Stomach (tissue), 4 donors: Measurements from ENCODE around the gene TJP1.
A peak's percentile ranks its signal among the peaks of the same experiment; 100 is the strongest.

Experiments
- EP300 ChIP-seq: sonication (generic); formaldehyde crosslinking; IDR thresholded peaks from one replicate; pipeline ENCODE4 v1.6.1; 2017; ENCODE audit warnings: antibody characterized with exemption
- POLR2A ChIP-seq, 4 donors: fragments of 450-650 bp; IDR thresholded peaks; one replicate each; pipeline ENCODE4 v1.6.1; 2016; ENCODE audit warnings: antibody characterized with exemption in 4 of 4, control low read depth in 2 of 4, mild to moderate bottlenecking in 1 of 4, moderate library complexity in 1 of 4
- POLR2AphosphoS5 ChIP-seq, 3 donors: sonication (generic); formaldehyde crosslinking; IDR thresholded peaks; one replicate each; pipeline ENCODE4 v1.6.1; 2016; ENCODE audit warnings: antibody characterized with exemption in 3 of 3
- TF ChIP-seq, protein P1 (sequence below), 7 experiments: fragments of 450-650 bp in 4 of 7; fragments of 200-600 bp in 3 of 7; sonication (generic) in 3 of 7; IDR thresholded peaks; one replicate each; pipeline ENCODE4 v1.5.1; 2016 to 2019; ENCODE audit warnings: antibody characterized with exemption in 7 of 7, control low read depth in 2 of 7, mild to moderate bottlenecking in 1 of 7

DNA sequence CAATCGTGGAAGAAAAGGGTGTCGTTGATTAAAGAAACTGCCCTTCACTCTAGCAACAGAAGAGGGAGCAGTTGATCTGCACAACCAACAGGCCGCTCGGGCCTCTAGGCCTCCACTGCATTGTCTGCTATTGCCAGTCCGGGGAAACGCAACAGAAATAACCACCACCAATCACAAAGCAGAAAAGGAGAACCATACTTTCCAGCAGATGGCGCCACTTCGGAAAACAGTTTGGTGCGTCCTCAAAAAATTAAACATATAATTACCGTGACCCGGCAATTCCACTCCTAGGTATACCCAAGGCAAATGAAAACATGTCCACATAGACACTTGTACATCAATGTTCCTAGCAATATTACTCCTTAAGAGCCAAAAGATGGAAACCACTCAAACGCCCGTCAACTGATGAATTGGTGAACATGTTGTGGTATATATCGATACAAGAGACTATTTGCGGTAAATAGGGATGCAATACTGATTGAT, 154.1 kb downstream of the TJP1 start:
- TF ChIP-seq POLR2A (IDR thresholded peaks at IDR 0.05) = no peak
- TF ChIP-seq, protein P1, sequence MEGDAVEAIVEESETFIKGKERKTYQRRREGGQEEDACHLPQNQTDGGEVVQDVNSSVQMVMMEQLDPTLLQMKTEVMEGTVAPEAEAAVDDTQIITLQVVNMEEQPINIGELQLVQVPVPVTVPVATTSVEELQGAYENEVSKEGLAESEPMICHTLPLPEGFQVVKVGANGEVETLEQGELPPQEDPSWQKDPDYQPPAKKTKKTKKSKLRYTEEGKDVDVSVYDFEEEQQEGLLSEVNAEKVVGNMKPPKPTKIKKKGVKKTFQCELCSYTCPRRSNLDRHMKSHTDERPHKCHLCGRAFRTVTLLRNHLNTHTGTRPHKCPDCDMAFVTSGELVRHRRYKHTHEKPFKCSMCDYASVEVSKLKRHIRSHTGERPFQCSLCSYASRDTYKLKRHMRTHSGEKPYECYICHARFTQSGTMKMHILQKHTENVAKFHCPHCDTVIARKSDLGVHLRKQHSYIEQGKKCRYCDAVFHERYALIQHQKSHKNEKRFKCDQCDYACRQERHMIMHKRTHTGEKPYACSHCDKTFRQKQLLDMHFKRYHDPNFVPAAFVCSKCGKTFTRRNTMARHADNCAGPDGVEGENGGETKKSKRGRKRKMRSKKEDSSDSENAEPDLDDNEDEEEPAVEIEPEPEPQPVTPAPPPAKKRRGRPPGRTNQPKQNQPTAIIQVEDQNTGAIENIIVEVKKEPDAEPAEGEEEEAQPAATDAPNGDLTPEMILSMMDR (IDR thresholded peaks at IDR 0.05) = peak in 6 of 7 experiments; percentile 38 to 96 (median 72)
- TF ChIP-seq POLR2AphosphoS5 (IDR thresholded peaks at IDR 0.05) = peak in 1 of 3 donors; percentile 60
- no peak for TF ChIP-seq EP300
